Liver (tissue), 9 donors: ENCODE measurements around the gene CHCHD4. TPM values are rescaled to one million over a fixed set of nuclear protein-coding genes. Genes with fewer than 3 reads are reported as not detected.

Source experiments
- DNase-seq: peaks from one replicate; pipeline ENCODE4 v3.0.0-alpha.2; 2017; ENCODE audit warnings: low spot score
- H3K27ac ChIP-seq, 2 donors: one replicate each; pipeline ENCODE4 v1.7.0; 2013; ENCODE audit warnings: inconsistent platforms in 2 of 2, low read length in 2 of 2, control low read depth in 1 of 2, low read depth in 1 of 2, mild to moderate bottlenecking in 1 of 2
- H3K27me3 ChIP-seq, 4 donors: one replicate each; pipeline versions ENCODE4 v1.6.1 to v1.7.0; 2013; ENCODE audit warnings: low read length in 3 of 4, inconsistent platforms in 1 of 4, mild to moderate bottlenecking in 1 of 4, moderate library complexity in 1 of 4; ENCODE audit not compliant: control insufficient read depth in 4 of 4, insufficient read depth in 4 of 4
- H3K36me3 ChIP-seq, 4 donors: one replicate each; pipeline versions ENCODE4 v1.6.1 to v1.7.0; 2013; ENCODE audit warnings: low read length in 3 of 4, mild to moderate bottlenecking in 3 of 4, low read depth in 1 of 4, moderate library complexity in 1 of 4; ENCODE audit not compliant: control insufficient read depth in 4 of 4, insufficient read depth in 3 of 4
- H3K4me1 ChIP-seq, 4 donors: one replicate each; pipeline versions ENCODE4 v1.6.1 to v1.7.0; 2013; ENCODE audit warnings: low read length in 3 of 4, mild to moderate bottlenecking in 3 of 4, moderate library complexity in 1 of 4; ENCODE audit not compliant: control insufficient read depth in 4 of 4, insufficient read depth in 4 of 4
- H3K4me3 ChIP-seq, 3 donors: one replicate each; pipeline versions ENCODE4 v1.6.1 to v1.7.0; 2013; ENCODE audit warnings: low read length in 3 of 3, control low read depth in 1 of 3, low read depth in 1 of 3, mild to moderate bottlenecking in 1 of 3
- H3K9ac ChIP-seq, 2 donors: one replicate each; pipeline ENCODE4 v1.7.0; 2013; ENCODE audit warnings: low read length in 2 of 2, mild to moderate bottlenecking in 2 of 2, moderate library complexity in 2 of 2, control low read depth in 1 of 2, low read depth in 1 of 2
- H3K9me3 ChIP-seq, 4 donors: one replicate each; pipeline versions ENCODE4 v1.6.1 to v1.7.0; 2013; ENCODE audit warnings: low read length in 3 of 4; ENCODE audit not compliant: control insufficient read depth in 4 of 4
- EGR1 ChIP-seq, 2 donors: IDR thresholded peaks; 2 replicates each; pipeline ENCODE4 v1.6.1; 2016 to 2018; ENCODE audit warnings: antibody characterized with exemption in 2 of 2, low read depth in 2 of 2
- FOXA1 ChIP-seq: IDR thresholded peaks from 2 replicates; pipeline ENCODE4 v1.6.1; 2016; ENCODE audit warnings: antibody characterized with exemption
- FOXA2 ChIP-seq: IDR thresholded peaks from 2 replicates; pipeline ENCODE4 v1.6.1; 2016; ENCODE audit warnings: antibody characterized with exemption
- HNF4A ChIP-seq, 2 donors: conservative IDR thresholded peaks; 2 replicates each; pipeline ENCODE4 v1.6.1; 2016; ENCODE audit warnings: antibody characterized with exemption in 2 of 2, mild to moderate bottlenecking in 2 of 2
- HNF4G ChIP-seq: IDR thresholded peaks from 2 replicates; pipeline ENCODE4 v1.6.1; 2016; ENCODE audit warnings: antibody characterized with exemption
- JUND ChIP-seq, 2 donors: IDR thresholded peaks; 2 replicates each; pipeline ENCODE4 v1.6.1; 2016; ENCODE audit warnings: antibody characterized with exemption in 2 of 2
- NR2F2 ChIP-seq: IDR thresholded peaks from 2 replicates; pipeline ENCODE4 v1.6.1; 2016; ENCODE audit warnings: antibody characterized with exemption
- RAD21 ChIP-seq, 2 donors: IDR thresholded peaks; 2 replicates each; pipeline ENCODE4 v1.6.1; 2016; ENCODE audit warnings: antibody characterized with exemption in 2 of 2, mild to moderate bottlenecking in 2 of 2
- RXRA ChIP-seq, 2 donors: IDR thresholded peaks; 2 replicates each; pipeline ENCODE4 v1.6.1; 2017 to 2018; ENCODE audit warnings: antibody characterized with exemption in 2 of 2, mild to moderate bottlenecking in 1 of 2
- SP1 ChIP-seq: IDR thresholded peaks from 2 replicates; pipeline ENCODE4 v1.6.1; 2018; ENCODE audit warnings: antibody characterized with exemption, mild to moderate bottlenecking
- TAF1 ChIP-seq: conservative IDR thresholded peaks from 2 replicates; pipeline ENCODE4 v1.6.1; 2016; ENCODE audit warnings: antibody characterized with exemption, mild to moderate bottlenecking
- YY1 ChIP-seq: IDR thresholded peaks from 2 replicates; pipeline ENCODE4 v1.6.1; 2016; ENCODE audit warnings: antibody characterized with exemption, mild to moderate bottlenecking
- WGBS: extraction: QIAGEN DNeasy Blood & Tissue Kit; methylation state at CpG from one replicate; pipeline ENCODE4 v1.1.7; 2013; 5-methylcytosine and 5-hydroxymethylcytosine counted together
- polyA plus RNA-seq, 2 donors: library from polyadenylated mRNA; stranded (reverse) in 1 of 2; unstranded in 1 of 2; fragments of 200-250 nt in 1 of 2; fragments of >200 nt in 1 of 2; fragmentation: Nextera tagmentation in 1 of 2; extraction: Ambion mirVana in 1 of 2; gene quantifications; one replicate each; pipeline versions ENCODE4 v1.2.1 to v1.2.3, GENCODE V29; 2013 to 2015
- total RNA-seq, 2 donors: library from RNA; depleted of rRNA; stranded (reverse); fragments of >200 nt; gene quantifications; one replicate each; pipeline ENCODE4 v1.2.3, GENCODE V29; 2014
- TF ChIP-seq, protein P1 (sequence below): IDR thresholded peaks from 2 replicates; pipeline ENCODE4 v1.6.1; 2016; ENCODE audit warnings: antibody characterized with exemption
- TF ChIP-seq, protein P2 (sequence below): fragments of 150-350 bp; IDR thresholded peaks from 2 replicates; pipeline ENCODE4 v1.5.1; 2017; ENCODE audit warnings: improper control_type of control experiment, low read depth, low read length; ENCODE audit not compliant: missing input control
- TF ChIP-seq, protein P3 (sequence below): IDR thresholded peaks from 2 replicates; pipeline ENCODE4 v1.6.1; 2016; ENCODE audit warnings: antibody characterized with exemption
- TF ChIP-seq, protein P4 (sequence below): IDR thresholded peaks from 2 replicates; pipeline ENCODE4 v1.6.1; 2016; ENCODE audit warnings: antibody characterized with exemption
- donor health status: healthy.
- donor health status: healthy.
- donor health status: healthy.
- donor health status: healthy.
- donor health status: healthy.

The CHCHD4 gene
- total and polyA plus RNA-seq, 4 donors = 7.0 to 11.3 (median 9.5) TPM

DNA sequence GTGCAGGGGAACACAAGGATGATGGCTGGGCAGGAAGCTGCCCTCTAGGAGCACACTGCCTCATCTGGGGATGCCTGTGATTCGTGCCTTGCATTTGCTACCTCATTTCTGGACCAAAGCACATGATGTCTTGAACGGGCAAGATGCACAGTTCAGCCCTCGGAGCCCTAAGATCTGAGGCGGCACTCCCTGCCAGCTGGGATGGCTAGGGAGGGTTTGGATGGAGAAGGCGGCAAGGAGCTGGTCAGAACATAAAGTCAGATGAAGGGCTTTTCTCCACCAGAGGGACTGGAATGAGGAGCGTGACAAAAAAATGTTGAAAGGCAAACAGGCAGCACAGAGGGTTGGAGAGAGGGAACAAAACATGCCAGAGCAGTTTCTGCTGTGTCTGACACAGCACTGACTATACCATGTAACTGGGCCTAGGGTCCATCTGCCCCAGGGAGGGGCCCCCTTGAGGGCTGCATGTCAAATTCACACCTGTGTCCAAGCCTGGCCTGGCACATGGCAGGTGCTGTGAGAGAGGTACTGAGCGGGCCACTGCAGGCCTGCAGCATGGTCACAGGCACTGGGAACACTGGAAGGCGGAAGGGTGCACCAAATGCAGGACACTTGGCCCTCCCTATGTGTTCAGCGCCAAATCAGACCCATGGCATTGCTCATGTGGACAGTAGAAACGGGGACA is 21.9 kb upstream of the CHCHD4 start:
- Histone ChIP-seq H3K9ac (no peak overlapping the region), H3K27me3 (no peaks in the 10 kb centered on the region), H3K36me3 (peaks cover 3 to 29% (median 18%) of the 10 kb centered on the region in 4 donors), H3K27ac (no peak overlapping the region), H3K4me1 (peaks cover 6 to 44% (median 37%) of the 10 kb centered on the region in 4 donors), H3K4me3 (no peak overlapping the region), H3K9me3 (no peaks in the 10 kb centered on the region)
- DNase-seq = peak; percentile 29
- WGBS = 95% methylated on average over 10 of the region's 10 CpGs
- TF ChIP-seq, protein P1, sequence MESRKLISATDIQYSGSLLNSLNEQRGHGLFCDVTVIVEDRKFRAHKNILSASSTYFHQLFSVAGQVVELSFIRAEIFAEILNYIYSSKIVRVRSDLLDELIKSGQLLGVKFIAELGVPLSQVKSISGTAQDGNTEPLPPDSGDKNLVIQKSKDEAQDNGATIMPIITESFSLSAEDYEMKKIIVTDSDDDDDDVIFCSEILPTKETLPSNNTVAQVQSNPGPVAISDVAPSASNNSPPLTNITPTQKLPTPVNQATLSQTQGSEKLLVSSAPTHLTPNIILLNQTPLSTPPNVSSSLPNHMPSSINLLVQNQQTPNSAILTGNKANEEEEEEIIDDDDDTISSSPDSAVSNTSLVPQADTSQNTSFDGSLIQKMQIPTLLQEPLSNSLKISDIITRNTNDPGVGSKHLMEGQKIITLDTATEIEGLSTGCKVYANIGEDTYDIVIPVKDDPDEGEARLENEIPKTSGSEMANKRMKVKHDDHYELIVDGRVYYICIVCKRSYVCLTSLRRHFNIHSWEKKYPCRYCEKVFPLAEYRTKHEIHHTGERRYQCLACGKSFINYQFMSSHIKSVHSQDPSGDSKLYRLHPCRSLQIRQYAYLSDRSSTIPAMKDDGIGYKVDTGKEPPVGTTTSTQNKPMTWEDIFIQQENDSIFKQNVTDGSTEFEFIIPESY = no peak
- no peak for TF ChIP-seq EGR1 (IDR thresholded peaks at IDR 0.05; ENCODE audit: low read depth in 2 of 2)
- TF ChIP-seq, protein P2, sequence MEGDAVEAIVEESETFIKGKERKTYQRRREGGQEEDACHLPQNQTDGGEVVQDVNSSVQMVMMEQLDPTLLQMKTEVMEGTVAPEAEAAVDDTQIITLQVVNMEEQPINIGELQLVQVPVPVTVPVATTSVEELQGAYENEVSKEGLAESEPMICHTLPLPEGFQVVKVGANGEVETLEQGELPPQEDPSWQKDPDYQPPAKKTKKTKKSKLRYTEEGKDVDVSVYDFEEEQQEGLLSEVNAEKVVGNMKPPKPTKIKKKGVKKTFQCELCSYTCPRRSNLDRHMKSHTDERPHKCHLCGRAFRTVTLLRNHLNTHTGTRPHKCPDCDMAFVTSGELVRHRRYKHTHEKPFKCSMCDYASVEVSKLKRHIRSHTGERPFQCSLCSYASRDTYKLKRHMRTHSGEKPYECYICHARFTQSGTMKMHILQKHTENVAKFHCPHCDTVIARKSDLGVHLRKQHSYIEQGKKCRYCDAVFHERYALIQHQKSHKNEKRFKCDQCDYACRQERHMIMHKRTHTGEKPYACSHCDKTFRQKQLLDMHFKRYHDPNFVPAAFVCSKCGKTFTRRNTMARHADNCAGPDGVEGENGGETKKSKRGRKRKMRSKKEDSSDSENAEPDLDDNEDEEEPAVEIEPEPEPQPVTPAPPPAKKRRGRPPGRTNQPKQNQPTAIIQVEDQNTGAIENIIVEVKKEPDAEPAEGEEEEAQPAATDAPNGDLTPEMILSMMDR = no peak
- no peak for TF ChIP-seq YY1
- no peak for TF ChIP-seq TAF1
- no peak for TF ChIP-seq FOXA1
- TF ChIP-seq, protein P3, sequence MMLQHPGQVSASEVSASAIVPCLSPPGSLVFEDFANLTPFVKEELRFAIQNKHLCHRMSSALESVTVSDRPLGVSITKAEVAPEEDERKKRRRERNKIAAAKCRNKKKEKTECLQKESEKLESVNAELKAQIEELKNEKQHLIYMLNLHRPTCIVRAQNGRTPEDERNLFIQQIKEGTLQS = no peak
- TF ChIP-seq RAD21 (IDR thresholded peaks at IDR 0.05) = no peak
- TF ChIP-seq NR2F2 = no peak
- no peak for TF ChIP-seq FOXA2
- no peak for TF ChIP-seq HNF4G
- TF ChIP-seq RXRA (IDR thresholded peaks at IDR 0.05) = no peak

DNA sequence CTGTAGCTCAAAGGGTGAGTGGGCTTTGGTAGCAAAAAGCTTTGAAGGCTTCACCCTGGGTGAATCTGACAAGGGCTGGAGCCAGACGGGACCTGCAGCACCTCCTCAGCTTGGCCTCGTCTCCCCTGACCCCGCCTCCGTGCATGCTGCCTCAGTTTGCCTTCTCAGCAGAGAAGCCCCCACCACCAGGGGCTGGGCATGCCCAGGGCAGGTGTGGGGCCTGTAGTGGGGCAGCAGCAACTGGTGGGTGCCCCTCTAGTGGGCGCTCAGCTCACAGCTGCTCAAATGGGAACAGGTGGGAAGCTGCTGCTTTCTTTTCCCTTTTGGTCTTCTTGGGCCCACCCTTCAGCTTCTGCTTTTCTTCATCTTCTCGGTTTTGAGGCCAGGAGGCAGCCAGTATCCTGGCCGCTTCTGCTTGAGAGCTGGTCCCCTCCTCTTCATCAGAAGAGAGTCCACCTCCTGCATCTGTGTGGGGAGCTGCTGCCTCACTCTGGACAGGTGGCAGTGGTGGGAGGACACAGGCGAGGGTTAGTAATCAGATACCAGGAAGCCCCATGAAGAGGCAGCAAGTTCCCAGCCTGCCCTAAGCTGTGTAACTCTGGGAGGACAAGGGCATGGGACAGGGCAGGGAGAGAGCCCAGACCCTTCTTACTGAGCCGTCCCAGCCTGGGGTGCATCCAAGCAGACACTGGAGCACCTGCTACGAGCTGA is 21.2 kb upstream of the CHCHD4 start:
- Histone ChIP-seq H3K4me3 (no peak overlapping the region), H3K36me3 (peaks cover 3 to 26% (median 18%) of the 10 kb centered on the region in 4 donors), H3K4me1 (peaks cover 12 to 51% (median 44%) of the 10 kb centered on the region in 4 donors), H3K9me3 (no peaks in the 10 kb centered on the region), H3K27me3 (no peaks in the 10 kb centered on the region), H3K9ac (no peak overlapping the region), H3K27ac (peak overlapping the region in 1 of 2 donors; percentile 79)
- peak; percentile 30 for DNase-seq
- TF ChIP-seq FOXA2 (no peak), HNF4A (conservative IDR thresholded peaks at IDR 0.05) (no peak), YY1 (no peak), SP1 (no peak), HNF4G (no peak), RAD21 (IDR thresholded peaks at IDR 0.05) (no peak), TAF1 (no peak), NR2F2 (no peak), JUND (IDR thresholded peaks at IDR 0.05) (no peak)
- TF ChIP-seq, protein P3 = no peak
- TF ChIP-seq, protein P1 = no peak
- TF ChIP-seq, protein P4, sequence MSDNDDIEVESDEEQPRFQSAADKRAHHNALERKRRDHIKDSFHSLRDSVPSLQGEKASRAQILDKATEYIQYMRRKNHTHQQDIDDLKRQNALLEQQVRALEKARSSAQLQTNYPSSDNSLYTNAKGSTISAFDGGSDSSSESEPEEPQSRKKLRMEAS = no peak
- 91% methylated on average over 10 of the region's 10 CpGs for WGBS
